HG03196 (cell line): ENCODE data around the gene LCN9.
"Not testable (repeated sequence)": the region's sequence is repeated elsewhere in the genome, so short reads cannot be mapped to it uniquely, and the experiment has no call there.

Source experiments
- ATAC-seq: cut with Tn5 transposase; IDR thresholded peaks from one replicate; pipeline ENCODE4 v1.9.1; 2021; ENCODE audit not compliant: unreplicated experiment

LCN9 gene

DNA sequence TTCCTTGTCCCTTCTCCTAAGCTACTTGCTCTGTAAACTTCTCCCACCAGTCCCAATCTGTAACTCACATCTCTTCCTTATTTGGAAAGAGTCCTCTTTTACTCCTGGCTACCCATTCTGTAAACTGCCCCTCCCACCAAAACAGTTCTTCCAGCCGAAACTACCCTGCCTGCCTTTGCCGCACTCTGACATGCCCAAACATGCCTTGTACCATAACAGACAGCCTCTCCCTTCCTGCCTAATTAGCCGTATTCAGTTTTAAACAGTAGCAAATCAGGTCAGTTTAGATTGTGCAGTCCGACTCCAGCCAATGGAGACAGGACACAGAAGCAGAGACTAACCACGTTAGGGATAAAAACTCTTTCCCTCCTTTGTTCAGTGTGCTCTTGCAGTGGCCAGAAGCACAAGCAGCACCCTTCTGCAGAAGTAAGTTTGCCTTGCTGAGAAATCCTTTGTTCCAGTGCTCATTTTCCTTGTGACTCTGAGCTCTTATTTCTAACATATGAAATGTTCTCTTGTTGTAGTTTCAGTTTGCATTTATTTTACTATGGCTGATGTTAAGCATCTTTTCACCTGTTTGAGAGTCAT lies 18.4 kb upstream of the LCN9 start:
- ATAC-seq: no peak

DNA sequence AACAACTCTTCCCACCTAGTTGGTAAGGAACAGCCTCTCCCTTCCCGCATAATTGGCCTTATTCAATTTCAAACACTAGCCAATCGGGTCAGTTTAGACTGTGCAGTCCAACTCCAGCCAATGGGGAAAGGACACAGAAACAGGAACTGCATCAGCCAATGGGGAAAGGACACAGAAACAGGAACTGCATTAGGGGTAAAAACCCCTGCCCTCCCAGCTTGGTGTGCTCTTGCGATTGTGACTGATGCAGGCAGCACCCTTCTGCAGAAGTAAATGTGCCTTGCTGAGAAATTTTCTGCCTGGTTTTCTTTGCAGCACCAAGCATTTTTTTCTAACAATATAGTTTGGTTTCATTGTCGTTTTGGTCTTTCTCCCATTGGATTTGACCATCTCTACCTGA lies 15.2 kb upstream of the LCN9 start:
- no peak for ATAC-seq

DNA sequence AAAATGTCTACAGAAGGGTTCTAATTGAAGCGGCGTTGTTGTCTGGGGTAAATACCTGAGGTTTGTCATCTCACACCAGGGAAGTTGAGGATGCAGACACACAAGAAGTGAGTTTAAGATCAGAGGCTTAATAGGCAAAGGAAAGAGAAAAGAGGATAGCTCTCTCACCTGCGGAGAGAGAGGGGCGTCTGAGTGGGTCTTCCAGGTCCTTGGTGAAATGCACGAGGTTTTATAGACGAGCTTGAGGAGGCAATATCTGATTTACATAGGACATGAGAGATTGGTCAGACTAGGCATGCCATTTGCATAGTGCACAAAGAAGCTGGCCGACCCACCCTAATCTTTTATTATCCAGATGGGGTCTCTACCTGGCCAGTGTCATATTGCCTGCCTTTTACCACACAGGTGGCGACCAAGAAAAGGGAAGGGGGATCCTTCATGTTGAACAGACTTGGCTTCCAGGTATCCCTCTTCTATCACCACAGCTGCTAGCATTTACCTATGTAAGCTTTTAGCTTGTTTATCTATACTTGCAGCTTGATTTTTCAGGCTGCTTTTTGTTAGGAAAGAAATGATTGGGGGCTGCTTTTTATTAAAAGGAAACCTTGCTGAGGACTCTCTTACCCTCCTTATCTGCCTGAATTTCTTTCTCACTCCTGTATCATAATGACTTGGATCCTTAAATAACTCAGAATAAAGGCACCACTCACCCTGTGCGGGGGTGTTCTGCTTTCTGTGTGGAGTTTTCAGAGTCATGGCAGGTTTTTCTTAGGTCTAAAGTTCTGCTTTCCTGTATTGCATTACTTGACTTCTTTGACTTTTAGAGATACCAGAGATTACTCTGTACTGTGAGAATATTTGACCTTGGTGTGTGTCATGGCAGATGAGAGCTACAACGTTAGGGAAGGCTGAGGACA lies 14.4 kb upstream of the LCN9 start:
- no peak for ATAC-seq

DNA sequence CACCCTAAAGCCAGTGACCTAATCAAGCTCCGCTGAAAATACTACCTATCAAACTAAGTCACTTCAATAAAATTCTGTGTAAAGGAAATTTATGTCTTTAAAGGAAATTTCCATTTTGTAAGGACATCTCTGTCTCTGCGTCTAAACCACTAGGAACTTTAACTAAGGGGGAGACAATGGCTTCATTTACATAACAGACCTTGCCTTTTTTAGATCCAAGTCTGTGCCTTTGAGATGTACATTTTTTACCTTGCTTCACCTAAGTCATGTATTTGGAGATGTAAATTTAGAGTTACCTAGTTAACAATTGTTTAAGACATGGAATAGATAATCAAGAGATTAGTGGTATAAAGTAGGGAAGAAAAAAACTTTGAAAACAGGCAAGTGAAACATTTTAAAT lies 13.6 kb upstream of the LCN9 start:
- ATAC-seq: no peak

DNA sequence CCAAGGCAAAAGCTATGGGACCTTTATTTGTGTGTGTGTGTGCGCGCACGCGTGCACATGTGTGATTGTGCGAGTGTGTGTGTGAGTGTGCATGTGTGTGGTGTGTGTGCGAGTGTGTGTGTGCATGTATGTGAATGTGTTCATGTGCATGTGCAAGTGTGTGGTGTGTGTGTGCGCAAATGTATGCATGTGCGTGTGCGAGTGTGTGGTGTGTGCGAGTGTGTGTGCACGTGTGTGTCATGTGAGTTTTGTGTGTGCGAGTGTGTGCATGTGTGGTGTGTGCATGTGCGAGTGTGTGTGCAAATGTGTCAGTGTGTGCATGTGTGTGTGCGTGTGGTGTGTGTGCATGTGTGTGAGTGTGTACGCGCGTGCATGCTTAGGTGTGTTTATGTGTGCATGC lies 12.7 kb upstream of the LCN9 start:
- ATAC-seq: no peak

DNA sequence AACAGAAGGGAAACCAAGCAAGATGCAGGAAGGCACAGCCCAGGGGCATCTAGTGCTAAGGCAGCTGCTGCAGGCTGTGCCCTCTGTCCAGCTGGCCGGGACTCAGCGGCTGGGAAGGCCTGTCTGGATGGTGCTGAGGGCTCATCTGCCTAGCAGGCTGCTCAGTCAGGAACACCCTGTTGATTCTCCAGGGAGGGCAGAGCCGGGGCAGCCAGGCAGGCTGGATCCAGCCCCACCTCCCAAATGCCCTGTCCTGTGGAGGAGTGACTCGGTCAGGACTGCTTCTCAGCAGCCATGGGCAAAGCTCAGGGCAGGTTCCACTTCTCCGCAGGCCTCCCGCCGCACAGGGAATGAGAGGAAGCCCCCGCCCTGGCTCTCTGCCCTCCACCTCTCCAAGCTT lies 7.8 kb upstream of the LCN9 start:
- no peak for ATAC-seq

DNA sequence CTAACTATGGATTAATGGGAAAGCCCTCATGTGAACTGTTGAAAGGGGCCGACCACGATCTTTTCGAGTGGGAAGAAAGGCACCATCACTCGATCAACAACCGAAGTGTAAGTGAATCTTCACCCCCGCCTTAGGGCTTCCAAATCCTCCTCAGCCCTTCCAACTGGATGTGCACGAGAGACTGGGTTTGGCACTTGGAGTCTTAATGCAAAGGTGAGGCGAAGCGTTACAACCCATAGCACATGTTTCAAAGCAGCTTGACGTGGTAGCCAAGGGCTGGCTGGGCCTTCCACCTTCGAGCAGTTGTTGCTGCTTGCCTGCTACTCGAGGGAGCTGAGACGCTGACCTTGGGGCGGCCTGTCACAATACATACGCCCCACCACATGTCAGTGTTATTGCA lies 5.7 kb upstream of the LCN9 start:
- ATAC-seq: no peak

DNA sequence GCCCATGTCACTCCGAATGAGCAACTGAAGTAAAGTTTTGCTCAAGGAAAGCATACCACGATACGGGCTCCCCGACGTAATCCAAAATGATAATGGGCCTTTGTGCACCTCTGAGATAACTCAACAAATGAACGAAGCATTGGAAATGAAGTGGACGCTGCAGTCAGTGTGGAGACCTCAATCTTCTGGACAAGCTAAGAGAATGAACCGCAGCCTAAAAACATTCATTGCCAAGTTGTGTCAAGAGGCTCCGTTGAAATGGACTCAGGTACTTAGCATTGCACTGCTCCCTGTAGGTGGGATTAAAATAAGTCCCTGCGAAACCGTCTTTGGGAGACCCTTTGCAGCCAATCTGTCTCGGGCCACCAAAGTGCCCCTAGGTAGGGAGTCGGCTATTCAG lies 3.9 kb upstream of the LCN9 start:
- ATAC-seq: no peak

DNA sequence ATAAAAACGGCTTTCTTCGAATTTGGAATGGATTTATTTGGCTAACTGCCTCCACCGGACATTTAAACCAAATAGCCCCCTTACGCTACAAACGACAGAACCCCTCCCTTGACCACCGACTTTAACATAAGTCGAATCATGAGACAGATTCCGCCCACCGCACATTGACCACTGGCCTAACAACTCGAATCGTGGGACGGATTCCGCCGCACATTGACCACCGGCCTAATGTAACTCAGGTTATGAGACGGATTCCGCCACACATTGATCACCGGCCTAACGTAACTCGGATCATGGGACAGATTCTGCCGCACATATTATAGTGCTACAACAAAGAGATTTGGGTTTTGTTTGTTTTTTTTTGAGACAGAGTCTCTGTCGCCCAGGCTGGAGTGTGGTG lies 2.7 kb upstream of the LCN9 start:
- ATAC-seq: no peak

DNA sequence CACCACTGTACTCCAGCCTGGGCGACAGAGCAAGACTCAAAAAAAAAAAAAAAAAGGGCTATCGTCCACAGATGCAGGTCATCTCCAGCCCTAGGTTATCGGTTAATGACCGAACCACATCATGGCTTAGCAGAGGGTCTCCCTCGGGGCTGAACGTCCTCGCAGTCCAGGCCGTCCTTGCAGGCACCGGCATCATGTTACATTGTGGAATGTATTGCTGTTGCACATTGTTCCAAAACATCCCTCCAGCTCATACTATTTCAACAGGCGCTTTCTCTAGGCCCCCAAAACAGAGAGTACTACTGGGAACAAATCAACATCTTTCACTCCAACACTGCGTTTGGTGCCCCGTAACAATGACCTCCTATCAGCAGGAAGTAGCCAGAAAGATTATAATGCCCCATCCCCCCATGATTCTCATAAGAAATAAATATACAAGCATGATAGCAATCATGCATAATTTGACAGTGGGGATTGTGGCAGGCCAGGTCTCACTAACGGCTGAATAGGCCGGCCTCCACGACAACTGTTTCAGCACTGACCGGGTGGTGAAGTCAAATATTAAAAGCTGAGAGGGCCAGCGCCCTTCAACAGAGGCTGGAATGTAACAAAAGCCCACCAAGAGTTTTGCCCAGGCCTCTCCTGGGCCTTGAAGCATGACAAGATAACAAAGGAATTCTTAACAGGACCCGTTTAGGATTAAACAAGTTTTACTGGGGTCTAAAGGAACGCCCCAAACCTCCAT lies 1.1 kb upstream of the LCN9 start:
- ATAC-seq: no peak

DNA sequence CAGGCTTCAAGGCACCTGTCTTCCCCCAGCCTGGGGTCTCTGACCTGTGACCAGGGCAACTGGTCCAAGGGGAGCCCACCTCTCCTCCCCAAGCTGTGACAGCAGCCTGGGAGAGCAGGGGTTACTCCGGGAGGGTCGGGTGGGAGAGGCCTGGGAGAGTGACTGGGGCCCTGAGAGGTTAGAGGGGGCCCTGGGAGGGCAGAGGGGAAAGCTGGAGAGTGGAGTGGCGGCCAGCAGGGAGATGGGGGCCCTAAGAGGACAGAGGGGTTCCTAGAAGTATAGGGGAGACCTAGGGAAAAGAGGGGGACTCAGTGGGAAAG lies 302 bp downstream of the LCN9 start:
- no peak for ATAC-seq

DNA sequence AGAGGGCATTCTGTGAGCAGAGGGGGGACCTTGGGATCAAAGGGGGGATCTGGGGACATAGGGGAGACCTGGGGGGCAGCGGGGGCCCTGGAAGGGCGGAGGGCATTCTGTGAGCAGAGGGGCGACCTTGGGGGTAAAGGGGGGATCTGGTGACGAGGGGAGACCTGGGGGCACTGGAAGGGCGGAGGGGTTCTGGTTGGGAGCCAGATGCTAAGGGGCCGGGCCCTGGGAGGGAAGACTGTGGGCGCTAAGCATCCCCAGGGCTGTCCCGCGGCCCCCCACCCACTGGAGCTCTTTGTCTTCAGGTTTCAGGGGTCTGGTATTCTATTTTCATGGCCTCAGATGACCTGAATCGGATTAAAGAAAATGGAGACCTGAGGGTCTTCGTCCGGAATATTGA lies 748 bp downstream of the LCN9 start:
- no peak for ATAC-seq

DNA sequence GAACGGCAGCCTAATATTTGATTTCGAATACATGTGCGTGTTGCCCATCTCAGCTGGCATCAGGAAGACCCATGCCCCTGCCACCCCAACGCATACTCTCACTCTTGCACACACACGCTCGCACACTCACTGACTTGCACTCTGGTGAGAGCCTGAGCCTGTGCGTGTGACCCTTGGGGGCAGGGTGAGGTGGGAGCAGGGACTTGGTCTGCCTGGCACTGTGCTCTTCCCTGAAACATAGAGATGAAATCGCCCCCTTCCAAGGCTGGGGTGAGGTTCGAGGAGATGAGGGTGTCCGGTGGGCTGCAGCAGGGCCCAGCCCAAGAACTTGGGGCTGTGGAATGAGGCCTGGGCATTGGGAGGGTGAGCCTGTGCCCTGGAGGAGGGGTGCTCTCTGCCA lies 1.2 kb downstream of the LCN9 start:
- ATAC-seq: no peak

DNA sequence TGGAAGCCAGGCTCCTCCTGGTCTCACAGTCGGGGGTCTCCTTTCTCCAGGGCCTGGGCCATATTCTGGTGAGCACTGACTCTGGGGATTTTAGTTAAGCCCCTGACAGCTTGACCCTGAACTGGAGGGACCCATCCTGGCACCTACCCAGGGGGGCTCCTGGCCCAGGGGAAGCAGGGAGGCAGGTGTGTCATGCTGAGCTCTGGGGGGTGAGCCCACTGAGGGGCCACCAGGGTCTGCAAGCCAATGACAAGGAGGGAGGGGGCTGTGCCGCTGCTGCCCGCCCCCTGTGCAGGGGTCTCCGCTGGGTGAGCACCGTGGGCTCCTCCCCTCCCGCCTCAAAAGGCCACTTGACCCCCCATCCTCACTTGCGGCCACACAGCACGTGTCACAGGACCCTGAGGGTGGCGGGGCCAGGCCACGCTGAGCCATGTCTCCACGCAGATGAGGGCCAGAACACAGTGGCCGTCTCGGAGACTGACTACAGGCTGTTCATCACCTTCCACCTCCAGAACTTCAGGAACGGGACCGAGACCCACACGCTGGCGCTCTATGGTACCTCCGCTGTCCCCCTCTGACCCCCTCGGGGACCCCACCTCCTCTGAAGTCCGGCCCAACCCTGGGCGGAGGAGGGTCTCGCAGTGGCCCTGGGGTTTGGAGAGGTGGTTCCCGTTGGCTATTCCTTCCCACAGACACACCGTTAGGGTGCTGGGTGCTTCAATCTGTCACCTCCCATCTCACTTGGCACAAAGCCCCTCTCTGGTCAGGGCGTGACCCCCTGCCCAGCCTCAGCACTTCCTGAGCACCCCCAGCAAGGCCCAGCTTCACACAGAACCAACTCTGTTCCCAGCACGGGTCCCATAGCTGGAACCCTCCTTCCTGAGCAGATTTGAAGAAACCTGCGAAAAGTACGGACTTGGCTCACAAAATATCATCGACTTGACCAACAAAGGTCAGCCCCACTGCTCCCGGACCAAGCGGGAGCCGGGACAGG lies 2.0 kb downstream of the LCN9 start:
- no peak for ATAC-seq

DNA sequence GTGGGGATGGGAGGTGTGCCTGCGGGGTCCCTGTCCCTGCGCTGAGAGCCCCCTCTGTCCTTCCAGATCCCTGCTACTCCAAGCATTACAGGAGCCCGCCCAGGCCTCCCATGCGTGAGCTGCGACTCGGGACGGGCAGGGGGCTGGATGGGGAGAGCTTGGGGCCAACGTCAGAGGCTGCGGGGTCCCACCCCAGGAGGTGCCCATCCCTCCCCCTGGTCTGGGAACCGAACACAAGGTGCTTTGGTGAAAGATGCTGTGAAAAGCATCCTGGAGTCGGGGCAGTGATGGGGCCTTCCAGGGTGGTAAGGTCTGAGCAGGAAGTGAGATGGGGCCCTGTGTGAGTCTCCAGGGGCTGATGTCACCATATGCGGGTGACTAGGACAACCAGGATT lies 2.7 kb downstream of the LCN9 start:
- no peak for ATAC-seq

DNA sequence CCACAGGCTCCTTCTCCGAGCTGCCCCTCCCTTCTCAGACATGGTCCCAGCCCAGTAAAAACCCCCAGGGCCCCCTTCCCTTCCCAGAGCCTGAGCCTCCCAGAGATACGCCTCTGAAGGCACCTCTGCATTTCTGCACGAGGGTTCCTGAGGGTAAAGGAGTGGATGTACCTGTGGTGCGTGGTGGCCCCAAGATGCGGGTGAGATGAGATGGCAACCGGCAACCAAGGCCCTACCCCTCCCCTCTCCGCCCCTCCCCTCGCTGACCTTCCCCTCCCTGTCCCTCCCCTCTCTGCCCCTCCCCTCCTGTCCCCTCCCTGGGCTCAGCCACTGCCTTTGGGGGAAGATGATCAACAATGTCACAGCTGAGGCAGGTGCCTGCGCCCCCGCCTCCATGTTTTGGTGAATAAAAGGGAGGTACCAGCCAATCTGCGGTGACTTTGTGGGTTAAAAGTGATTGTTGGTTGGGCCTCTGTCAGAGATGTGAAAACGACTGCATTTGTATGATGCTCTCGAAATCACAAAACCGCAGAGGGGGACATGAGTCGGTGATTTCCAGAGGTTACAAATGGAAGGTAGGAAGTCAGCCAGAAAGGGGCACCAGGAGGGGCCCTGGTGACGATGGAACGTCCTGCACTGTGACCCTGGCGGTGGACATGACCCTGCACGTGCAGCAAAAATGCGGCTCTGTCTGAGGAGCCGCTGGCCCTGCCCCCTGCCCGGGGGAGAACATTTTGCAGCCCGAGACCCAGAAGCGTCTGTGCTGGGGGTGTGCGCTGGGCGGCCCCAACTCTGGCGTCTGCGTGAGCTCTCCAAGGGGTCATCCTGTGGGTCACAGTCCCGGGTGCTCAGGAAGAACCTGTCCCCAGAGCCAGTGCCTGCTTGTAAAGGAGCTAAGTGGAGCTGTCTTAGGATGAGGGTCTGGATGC lies 3.7 kb downstream of the LCN9 start:
- ATAC-seq: no peak

DNA sequence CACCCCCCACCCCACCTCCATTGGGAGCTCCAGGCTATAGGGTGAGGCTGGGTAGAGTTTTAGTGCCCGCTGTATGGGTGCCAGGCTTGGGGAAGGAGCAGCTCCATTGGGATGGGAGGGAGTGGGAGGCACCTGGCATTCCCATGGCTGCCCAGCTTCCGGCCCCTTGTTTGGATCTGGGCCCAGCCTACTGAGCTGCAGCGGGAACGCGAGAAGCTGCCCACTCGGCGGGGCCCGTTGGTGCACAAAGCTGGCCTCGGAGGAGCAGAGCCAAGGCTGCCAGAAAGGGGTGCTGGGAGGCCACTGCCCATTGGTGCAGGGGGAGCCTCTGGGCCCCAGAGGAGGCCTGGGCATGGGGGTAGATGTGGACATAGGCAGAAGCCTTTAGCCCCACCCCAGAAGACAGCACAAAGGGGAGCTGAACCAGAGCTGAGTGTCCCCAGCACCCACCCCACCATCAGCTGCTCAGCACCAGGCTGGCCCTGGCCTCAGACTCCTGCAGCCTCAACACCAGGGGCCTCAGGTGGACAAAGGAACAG lies 4.4 kb downstream of the LCN9 start:
- ATAC-seq: no peak

DNA sequence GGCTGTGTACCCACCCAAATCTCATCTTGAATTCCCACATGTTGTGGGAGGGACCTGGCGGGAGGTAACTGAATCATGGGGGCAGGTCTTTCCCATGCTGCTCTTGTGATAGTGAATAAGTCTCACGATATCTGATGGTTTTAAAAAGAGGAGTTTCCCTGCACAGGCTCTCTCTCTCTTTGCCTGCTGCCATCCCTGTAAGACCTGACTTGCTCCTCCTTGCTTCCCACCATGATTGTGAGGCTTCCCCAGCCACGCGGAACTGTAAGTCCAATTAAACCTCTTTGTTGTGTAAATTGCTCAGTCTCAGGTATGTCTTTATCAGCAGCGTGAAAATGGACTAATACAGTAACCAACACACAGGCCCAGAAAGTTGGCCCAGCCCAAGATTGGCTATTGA lies 5.9 kb downstream of the LCN9 start:
- ATAC-seq: not testable (repeated sequence)

DNA sequence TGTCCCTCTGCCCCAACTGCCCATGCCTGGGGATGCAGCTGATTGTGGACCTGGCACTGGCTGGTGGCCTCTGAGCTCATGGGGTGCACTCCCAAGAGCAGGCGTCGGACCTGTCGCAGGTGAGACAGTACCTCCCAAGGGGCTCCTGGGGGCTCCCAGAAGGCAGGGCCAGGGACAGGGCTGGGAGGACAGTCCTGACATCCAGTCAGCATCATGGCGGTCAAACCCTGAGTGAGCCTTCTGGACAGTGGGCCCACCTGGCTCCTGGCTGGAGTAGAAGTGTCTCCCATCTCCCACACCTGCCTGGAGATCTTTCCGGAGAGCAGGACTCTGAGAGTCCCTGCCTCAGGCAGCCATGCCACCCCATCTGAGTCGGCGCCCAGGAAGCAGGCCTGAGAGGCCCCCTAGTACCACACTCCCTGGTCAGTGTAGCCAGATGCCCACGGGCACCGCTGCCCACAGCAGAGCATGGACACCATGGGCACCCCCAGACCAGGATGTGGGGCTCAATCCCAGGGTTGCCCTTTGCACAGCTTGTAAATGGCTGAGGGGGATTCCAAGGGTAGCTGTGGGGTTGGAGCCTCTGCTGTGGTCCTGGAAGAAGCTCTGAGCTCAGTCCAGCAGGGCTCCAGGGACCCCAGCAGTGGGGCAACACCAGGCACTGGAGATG lies 6.6 kb downstream of the LCN9 start:
- ATAC-seq: no peak
